GM19239 (cell line): ENCODE data around the gene OR2AP1.
"Not testable (repeated sequence)": the region's sequence is repeated elsewhere in the genome, so short reads cannot be mapped to it uniquely, and the experiment has no call there.

ENCODE experiments used
- DNase-seq: peaks from one replicate; pipeline ENCODE4 v3.0.0; 2011; ENCODE audit warnings: low spot score; ENCODE audit not compliant: insufficient read length
- FAIRE-seq: peaks from 2 replicates; lab custom pipeline; 2011; peaks lifted over from hg19 to GRCh38; lab: Jason Lieb, UNC

The OR2AP1 gene

DNA sequence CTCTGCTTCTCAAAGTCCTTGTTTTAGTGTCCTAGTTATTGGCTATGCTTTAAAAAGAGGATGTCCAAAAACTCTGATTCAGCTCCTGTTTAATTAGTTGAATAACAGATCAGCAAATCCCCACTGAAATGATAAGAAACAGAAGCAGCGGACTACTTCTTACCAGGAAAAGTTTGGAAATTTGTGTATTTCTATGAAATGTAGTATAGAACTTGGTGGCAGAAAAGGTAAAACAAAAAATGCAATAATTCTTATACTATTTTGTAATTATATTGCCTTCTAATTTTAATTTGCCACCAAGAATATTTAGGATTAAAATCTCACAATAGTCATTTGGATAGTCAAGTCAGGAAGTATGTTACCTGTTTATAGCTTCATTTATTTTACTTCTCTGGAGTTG is at the start of gene OR2AP1:
Gene OR2AP1, plus strand, starts transcription at position 301 of the 400 bp plus-strand sequence. CDS start 1,947 bp downstream, outside the sequence.
- FAIRE-seq: no peak
- DNase-seq: no peak

GRCh38 chr12:55548235-55548634 is 24.0 kb upstream of the OR2AP1 start:
- FAIRE-seq, DNase-seq: not testable (repeated sequence)

DNA sequence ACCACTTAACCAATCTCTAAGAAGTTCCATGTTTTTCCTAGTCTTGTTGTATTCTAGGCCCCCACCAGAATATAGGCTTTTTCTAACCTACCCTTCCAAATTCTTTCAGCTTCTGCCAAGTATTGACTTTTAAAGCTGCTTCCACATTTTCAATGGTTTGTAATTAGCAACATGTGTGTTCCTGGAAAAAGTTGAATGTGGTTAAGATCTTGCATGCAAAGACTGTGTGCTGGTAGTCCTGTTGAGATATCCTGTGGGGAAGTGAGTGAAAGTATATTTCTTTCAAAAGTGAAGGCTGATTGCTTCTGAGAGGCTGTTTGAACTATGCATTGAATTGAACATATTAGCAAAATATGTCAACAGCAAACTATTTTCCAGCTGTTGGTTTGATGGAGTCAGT is 23.5 kb upstream of the OR2AP1 start:
- no peak for DNase-seq
- FAIRE-seq: no peak

DNA sequence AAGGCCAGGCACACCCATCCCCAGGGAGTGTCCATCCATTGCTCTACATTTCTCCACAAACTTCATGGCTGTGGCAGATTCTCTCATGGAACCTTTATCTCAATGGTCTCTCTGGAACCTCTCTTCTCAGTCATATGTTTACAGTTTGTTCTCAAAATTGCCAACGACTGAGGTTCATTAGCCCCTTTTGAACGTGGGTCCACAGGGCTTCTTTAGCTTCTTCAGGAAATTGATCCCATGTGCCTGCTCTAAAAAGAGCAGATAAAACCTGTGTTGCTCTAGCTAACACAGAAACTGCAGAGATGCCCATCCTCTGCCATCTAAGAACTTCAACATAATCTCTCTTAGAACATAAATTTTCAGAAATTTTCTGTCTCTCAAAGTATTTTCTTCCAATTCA is 23.0 kb upstream of the OR2AP1 start, which contains the start of gene OR6C4:
Gene OR6C4, plus strand, starts transcription at position 301 of the 400 bp plus-strand sequence. CDS start 1,625 bp downstream, outside the sequence.
- DNase-seq: no peak
- FAIRE-seq: no peak

DNA sequence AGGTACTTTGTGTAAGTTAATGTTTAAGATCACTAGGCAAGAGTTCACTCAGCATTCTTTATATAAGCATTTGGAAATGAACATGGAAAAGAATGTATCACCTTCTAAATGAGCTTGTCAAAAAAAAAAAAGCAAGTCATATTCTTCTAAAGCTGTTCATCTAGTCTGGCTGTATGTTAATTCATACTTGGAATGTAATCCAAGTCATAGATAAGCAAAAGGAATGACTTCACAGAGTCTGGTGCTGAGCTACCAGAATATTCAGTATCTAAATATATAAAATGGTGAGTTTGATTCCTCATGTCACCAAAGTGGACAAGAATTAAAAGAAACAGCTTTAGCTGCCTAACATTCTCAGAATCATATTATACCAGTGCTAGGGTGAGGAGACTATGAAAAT is 18.0 kb upstream of the OR2AP1 start:
- DNase-seq (no peak), FAIRE-seq (no peak)

- not testable (repeated sequence) for DNase-seq, FAIRE-seq
Measured at GRCh38 chr12:55570060-55570459, 2.2 kb upstream of the OR2AP1 start.

- FAIRE-seq: not testable (repeated sequence)
Measured at GRCh38 chr12:55570689-55571088, 1.6 kb upstream of the OR2AP1 start.

GRCh38 chr12:55582066-55582465 is 9.8 kb downstream of the OR2AP1 start:
- no peak for DNase-seq
- no peak for FAIRE-seq

More at GRCh38 chr12:55570689-55571088, 1.6 kb upstream of the OR2AP1 start:
- not testable (repeated sequence) for DNase-seq

GRCh38 chr12:55585817-55586216 is 13.5 kb downstream of the OR2AP1 start:
- no peak for FAIRE-seq
- DNase-seq: no peak

GRCh38 chr12:55590152-55590551 is 17.9 kb downstream of the OR2AP1 start:
- FAIRE-seq, DNase-seq: not testable (repeated sequence)

DNA sequence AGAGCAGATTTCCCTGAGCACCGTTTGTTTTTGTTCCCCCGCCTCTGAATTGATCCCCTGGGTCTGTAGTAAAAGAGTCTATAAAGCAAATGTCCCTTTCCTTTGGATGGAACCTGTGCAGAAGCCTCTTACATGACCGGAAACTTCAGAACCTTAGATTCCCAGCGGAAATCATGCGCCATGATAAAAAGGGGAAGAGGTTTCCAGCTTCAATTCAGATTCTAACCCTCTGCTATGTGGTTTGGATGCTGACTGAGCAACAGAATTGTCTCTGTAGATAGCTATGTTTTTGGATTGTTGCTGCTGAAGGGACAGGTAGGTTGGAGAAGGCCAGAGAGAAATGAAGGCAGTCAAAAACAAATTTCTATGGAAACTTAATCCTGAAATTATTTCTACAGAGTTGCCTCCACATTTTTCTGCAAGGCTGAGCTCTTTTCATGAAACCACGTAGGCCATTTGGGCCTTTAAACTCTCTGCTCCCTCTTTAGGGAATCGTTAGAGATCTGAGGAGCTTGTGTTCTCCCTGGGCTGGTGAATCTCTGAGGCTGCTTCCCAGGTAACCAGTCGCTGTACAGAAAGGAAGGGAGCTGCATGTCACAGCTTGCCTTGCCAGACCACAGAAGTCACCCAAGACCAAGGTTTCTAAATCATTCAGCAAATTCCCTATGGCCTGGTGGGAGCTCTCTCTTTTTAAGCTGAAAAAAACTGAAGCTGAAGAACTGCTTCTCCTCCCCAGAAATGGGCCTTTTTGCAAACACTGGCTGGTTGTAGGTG is 35.7 kb downstream of the OR2AP1 start:
- no peak for DNase-seq

GRCh38 chr12:55610598-55610997 is 38.3 kb downstream of the OR2AP1 start:
- no peak for FAIRE-seq
- DNase-seq: no peak

More for the DNA sequence above, 35.7 kb downstream of the OR2AP1 start:
- FAIRE-seq: no peak

- DNase-seq (no peak), FAIRE-seq (no peak)
Measured at GRCh38 chr12:55612646-55613045, 40.4 kb downstream of the OR2AP1 start.

DNA sequence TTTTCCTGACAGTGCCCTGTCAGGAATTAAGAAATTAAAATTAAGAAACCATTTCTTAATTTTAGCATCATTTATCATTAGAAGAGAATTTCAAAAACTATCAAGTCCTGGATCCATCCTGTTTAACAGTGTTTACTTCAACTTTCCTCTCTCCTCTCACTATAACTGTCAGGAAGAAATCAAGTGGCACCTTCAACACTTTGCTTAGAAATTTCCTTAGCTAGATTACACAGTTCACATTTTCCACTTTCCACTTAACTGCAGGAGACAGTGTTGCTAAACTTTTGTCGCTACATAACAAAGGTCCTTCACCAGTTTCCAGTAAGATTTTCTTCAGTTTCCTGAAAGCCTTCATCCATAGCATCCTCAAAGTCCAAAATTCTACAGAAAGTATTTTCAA is 42.5 kb downstream of the OR2AP1 start:
- FAIRE-seq: peak; percentile 23
- DNase-seq: no peak

GRCh38 chr12:55619354-55620138 is 47.3 kb downstream of the OR2AP1 start:
- peak; percentile 87 for FAIRE-seq
- DNase-seq: peak; percentile 36

- DNase-seq (no peak), FAIRE-seq (no peak)
Measured at GRCh38 chr12:55624056-55624455, 51.8 kb downstream of the OR2AP1 start.
